Measurements from ENCODE around the gene GPC5.
A peak's percentile ranks its signal among the peaks of the same experiment; 100 is the strongest.
"Not testable (repeated sequence)": the region's sequence is repeated elsewhere in the genome, so short reads cannot be mapped to it uniquely, and the experiment has no call there.

Gene GPC5

GRCh38 chr13:92849381-92849780, 1451.0 kb downstream of the GPC5 start:
- no peak for DNase-seq (ENCODE audit: low read depth)

GRCh38 chr13:92864584-92865284, 1466.3 kb downstream of the GPC5 start:
- DNase-seq (ENCODE audit: low read depth) = no peak

- DNase-seq (ENCODE audit: low read depth) = no peak
Measured at GRCh38 chr13:92873029-92873428, 1474.6 kb downstream of the GPC5 start.

- DNase-seq (ENCODE audit: low read depth) = no peak
Measured at GRCh38 chr13:92886535-92887077, 1488.2 kb downstream of the GPC5 start.

- DNase-seq (ENCODE audit: low read depth) = no peak
Measured at GRCh38 chr13:92894447-92894846, 1496.0 kb downstream of the GPC5 start.

- DNase-seq (ENCODE audit: low read depth) = peak; percentile 0
Measured at GRCh38 chr13:92896842-92897241, 1498.4 kb downstream of the GPC5 start.

GRCh38 chr13:92898946-92899345, 1500.5 kb downstream of the GPC5 start:
- DNase-seq (ENCODE audit: low read depth) = not testable (repeated sequence)

GRCh38 chr13:92900446-92900845, 1502.0 kb downstream of the GPC5 start:
- DNase-seq (ENCODE audit: low read depth) = no peak

GRCh38 chr13:92901739-92902138, 1503.3 kb downstream of the GPC5 start:
- no peak for DNase-seq (ENCODE audit: low read depth)

GRCh38 chr13:92912629-92913028, 1514.2 kb downstream of the GPC5 start:
- DNase-seq (ENCODE audit: low read depth) = no peak

GRCh38 chr13:92913840-92914239, 1515.4 kb downstream of the GPC5 start:
- no peak for DNase-seq (ENCODE audit: low read depth)

Measured in fibroblast of the conjunctiva (primary cell).